K562 (cell line): ENCODE data around the gene MPPED1. TPM values are rescaled to one million over a fixed set of nuclear protein-coding genes. Genes with fewer than 3 reads are reported as not detected.

Experiments
- ATAC-seq: fragments of 200-7000 bp; cut with Tn5 transposase; 3 replicates; pipeline ENCODE4 v1.9.1; 2020; ENCODE audit warnings: moderate library complexity
- BruUV-seq: library from RNA; stranded (reverse); fragments of 400-500 nt; replicated peaks from 2 replicates; lab custom pipeline; 2021; lab: Mats Ljungman, UMichigan
- CTCF ChIA-PET: fragments of 300-600 bp; formaldehyde crosslinking; extraction: SDS; loops from one replicate; lab custom pipeline; 2021; ENCODE audit warnings: low intra/inter-chr PET ratio; lab: Yijun Ruan, JAX
- POLR2A ChIA-PET: fragments of 300-600, 350-650 bp; sonication (Branson Sonifier 250); formaldehyde crosslinking; extraction: SDS; loops from one replicate; lab custom pipeline; 2021; ENCODE audit warnings: antibody characterized with exemption, inconsistent platforms; lab: Yijun Ruan, JAX
- DNase-seq, 4 experiments: peaks; one replicate each; pipeline versions ENCODE4 v3.0.0 to v3.0.0-alpha.2; 2011 to 2018; ENCODE audit warnings: low spot score in 3 of 4, mixed read lengths in 3 of 4; ENCODE audit errors: extremely low read depth in 1 of 4
- FAIRE-seq: peaks from 2 replicates; lab custom pipeline; 2011; peaks lifted over from hg19 to GRCh38; lab: Jason Lieb, UNC
- H2AFZ ChIP-seq: 2 replicates; pipeline ENCODE4 v1.6.0; 2011; ENCODE audit warnings: low read depth, low read length, control low read depth, inconsistent platforms
- H3K27ac ChIP-seq: fragments of 200-600 bp; 3 replicates; pipeline ENCODE4 v1.8.0; 2011; ENCODE audit warnings: low read depth, mild to moderate bottlenecking, control low read depth, inconsistent platforms, low read length, moderate library complexity, mixed read lengths; ENCODE audit errors: extremely low read depth
- H3K27me3 ChIP-seq, 2 experiments: fragments of 300-600 bp in 1 of 2; 2 replicates in 1 of 2; 3 replicates in 1 of 2; pipeline versions ENCODE4 v1.6.0 to v1.8.0; 2011; ENCODE audit warnings: inconsistent platforms in 2 of 2, low read length in 2 of 2, mild to moderate bottlenecking in 1 of 2, mixed read lengths in 1 of 2, moderate library complexity in 1 of 2; ENCODE audit not compliant: control insufficient read depth in 2 of 2, insufficient read depth in 2 of 2
- H3K36me3 ChIP-seq: fragments of 300-600 bp; 3 replicates; pipeline ENCODE4 v1.8.0; 2011; ENCODE audit warnings: mild to moderate bottlenecking, low read length, inconsistent platforms; ENCODE audit not compliant: control insufficient read depth, insufficient read depth
- H3K4me1 ChIP-seq, 2 experiments: fragments of 200-600 bp in 1 of 2; replicated peaks in 1 of 2; 2 replicates in 1 of 2; 3 replicates in 1 of 2; pipeline versions ENCODE4 v1.5.1 to v1.8.0; 2011; ENCODE audit warnings: inconsistent platforms in 2 of 2, low read length in 2 of 2, mild to moderate bottlenecking in 1 of 2, mixed read lengths in 1 of 2, moderate library complexity in 1 of 2; ENCODE audit not compliant: control insufficient read depth in 2 of 2, insufficient read depth in 2 of 2
- H3K4me2 ChIP-seq: 2 replicates; pipeline ENCODE4 v1.6.1; 2011; ENCODE audit warnings: low read length, control low read depth, inconsistent platforms, mixed read lengths; ENCODE audit not compliant: insufficient read depth
- H3K4me3 ChIP-seq: fragments of 200-600 bp; sonication (generic), shearing (Covaris generic); 2 replicates; pipeline ENCODE4 v1.5.1; 2016; ENCODE audit warnings: control low read depth, inconsistent platforms
- H3K79me2 ChIP-seq: fragments of 200-600 bp; 3 replicates; pipeline ENCODE4 v1.8.0; 2011; ENCODE audit warnings: low read length, inconsistent platforms; ENCODE audit not compliant: control insufficient read depth, insufficient read depth
- H3K9ac ChIP-seq, 2 experiments: 2 replicates each; pipeline versions ENCODE4 v1.6.0 to v1.6.1; 2011; ENCODE audit warnings: low read depth in 2 of 2, low read length in 2 of 2, control low read depth in 1 of 2, inconsistent platforms in 1 of 2, mild to moderate bottlenecking in 1 of 2, mixed read lengths in 1 of 2; ENCODE audit not compliant: insufficient read depth in 1 of 2
- H3K9me1 ChIP-seq: one replicate; pipeline ENCODE4 v1.6.0; 2011; ENCODE audit warnings: inconsistent platforms, mild to moderate bottlenecking, low read length, moderate library complexity; ENCODE audit not compliant: control insufficient read depth, insufficient read depth
- H3K9me3 ChIP-seq: replicated peaks from 2 replicates; pipeline ENCODE4 v1.5.1; 2011; ENCODE audit warnings: low read depth, low read length, inconsistent platforms; ENCODE audit not compliant: control insufficient read depth, insufficient read depth
- H4K20me1 ChIP-seq: replicated peaks from 2 replicates; pipeline ENCODE4 v1.6.1; 2011; ENCODE audit warnings: low read length, inconsistent platforms, mixed read lengths; ENCODE audit not compliant: control insufficient read depth, insufficient read depth
- MEF2A ChIP-seq: IDR thresholded peaks from 2 replicates; pipeline ENCODE4 v1.6.1; 2011; ENCODE audit warnings: low read depth, mild to moderate bottlenecking, low read length, moderate library complexity; ENCODE audit not compliant: control insufficient read depth
- NCOA1 ChIP-seq: fragments of 450-650 bp; IDR thresholded peaks from 2 replicates; pipeline ENCODE4 v1.6.1; 2016; ENCODE audit warnings: low read depth
- NELFE ChIP-seq: IDR thresholded peaks from 2 replicates; pipeline ENCODE4 v1.6.1; 2011; ENCODE audit warnings: mild to moderate bottlenecking; ENCODE audit not compliant: insufficient read depth, insufficient read length
- NRF1 ChIP-seq, 2 experiments: fragments of 450-650 bp; IDR thresholded peaks in 1 of 2; conservative IDR thresholded peaks in 1 of 2; 2 replicates each; pipeline ENCODE4 v1.6.1; 2014; ENCODE audit warnings: mild to moderate bottlenecking in 2 of 2
- SP2 ChIP-seq: IDR thresholded peaks from 2 replicates; pipeline ENCODE4 v1.6.1; 2011; ENCODE audit warnings: mild to moderate bottlenecking, low read depth, low read length, moderate library complexity; ENCODE audit not compliant: poor library complexity, severe bottlenecking; ENCODE audit errors: extremely low read depth
- TOE1 ChIP-seq, 2 experiments: fragments of 450-650 bp in 1 of 2; sonication (generic) in 1 of 2; formaldehyde crosslinking in 1 of 2; IDR thresholded peaks; 2 replicates each; pipeline versions ENCODE4 v1.7.1 to v1.8.0; 2016 to 2022; ENCODE audit warnings: borderline replicate concordance in 2 of 2, mild to moderate bottlenecking in 2 of 2, antibody characterized with exemption in 1 of 2, inconsistent platforms in 1 of 2, low read depth in 1 of 2, missing genetic modification reagents in 1 of 2, moderate library complexity in 1 of 2
- UBTF ChIP-seq, 2 experiments: IDR thresholded peaks; 2 replicates each; pipeline ENCODE4 v1.6.1; 2012; ENCODE audit warnings: improper control_type of control experiment in 2 of 2, low read depth in 2 of 2, low read length in 2 of 2, borderline replicate concordance in 1 of 2
- ZNF124 ChIP-seq: sonication (generic); formaldehyde crosslinking; IDR thresholded peaks from 2 replicates; pipeline ENCODE4 v1.8.1; 2022; ENCODE audit warnings: missing genetic modification reagents
- ZNF253 ChIP-seq: fragments of 250-450 bp; sonication (Bioruptor Pico); conservative IDR thresholded peaks from 2 replicates; pipeline ENCODE4 v1.6.1; 2021; ENCODE audit warnings: mild to moderate bottlenecking
- ZNF764 ChIP-seq: fragments of 250-450 bp; sonication (Bioruptor Pico); IDR thresholded peaks from 2 replicates; pipeline ENCODE4 v1.4.0; 2020; ENCODE audit warnings: low read depth, mild to moderate bottlenecking, moderate library complexity
- WGBS: fragments of 100-300 bp; shearing (Covaris generic); methylation state at CpG from one replicate; pipeline ENCODE4 v1.1.6; 2016; ENCODE audit warnings: low coverage, mixed read lengths; ENCODE audit not compliant: insufficient coverage; ENCODE audit errors: missing lambda C conversion rate; 5-methylcytosine and 5-hydroxymethylcytosine counted together
- in situ Hi-C: fragments of 300-500 bp; cut with MboI; formaldehyde crosslinking; loops from 4 replicates; pipeline ENCODE4 v1.15.0; 2018; ENCODE audit warnings: inconsistent platforms, mixed read lengths
- intact Hi-C: fragments of 100-400 bp; cut with micrococcal nuclease; formaldehyde crosslinking; loops from 2 replicates; pipeline ENCODE4 v1.14.2; 2022
- polyA plus RNA-seq, 8 experiments: library from polyadenylated mRNA; depleted of rRNA in 4 of 8; stranded (reverse) in 5 of 8; unstranded in 3 of 8; fragments of >200 nt; fragmentation: Nextera tagmentation in 2 of 8; fragmentation: Illumina TruSeq in 1 of 8; extraction: Ambion mirVana in 2 of 8; extraction: Trizol in 1 of 8; gene quantifications; 2 replicates each; pipeline versions ENCODE4 v1.2.1 to v1.2.3, GENCODE V29; 2011 to 2014; ENCODE audit warnings: inconsistent platforms in 1 of 8, missing spikeins in 1 of 8
- total RNA-seq, 7 experiments: library from RNA; depleted of rRNA in 6 of 7; stranded (reverse); fragments of >200 nt in 6 of 7; fragmentation: Illumina TruSeq in 2 of 7; extraction: Trizol in 2 of 7; gene quantifications; 2 replicates each; pipeline versions ENCODE4 v1.2.1 to v1.2.3, GENCODE V29; 2011 to 2021; ENCODE audit warnings: low replicate concordance in 1 of 7
- TF ChIP-seq, protein P1 (sequence below): fragments of 250-450 bp; sonication (Bioruptor Pico); IDR thresholded peaks from 2 replicates; pipeline ENCODE4 v1.8.0; 2021; ENCODE audit warnings: moderate library complexity, mild to moderate bottlenecking, inconsistent platforms

The MPPED1 gene
- total and polyA plus RNA-seq, 9 of the 15 experiments (the other 6 are each of a cell fraction or from before 2014, with no cell fraction given), result not detected

- DNase-seq (no peak), FAIRE-seq (no peak), ATAC-seq (peak; percentile 56)
- intact Hi-C loops, result no loop called here
- no peak overlapping the region for H3K27ac ChIP-seq
- H3K4me1 ChIP-seq, result no peaks in the 10 kb centered on the region
- H3K4me2 ChIP-seq, result no peak overlapping the region
- H3K9me3 ChIP-seq, result no peaks in the 10 kb centered on the region
- CTCF ChIA-PET, result no interaction called here
- no peaks in the 10 kb centered on the region for H3K36me3 ChIP-seq
- no peak for TF ChIP-seq NELFE
- peak; percentile 49 to 55; a peak in 2 of 4 replicates for TF ChIP-seq NRF1 (conservative IDR thresholded peaks at IDR 0.05 in 1 of 2, IDR thresholded peaks at IDR 0.05 in 1 of 2)
- H3K9ac ChIP-seq, result no peak overlapping the region
- no peak overlapping the region for H3K4me3 ChIP-seq
- 2% methylated on average over 23 of the region's 34 CpGs for WGBS
- no TSS peak for BruUV-seq
- H2AFZ ChIP-seq, result no peak overlapping the region
- POLR2A ChIA-PET, result interaction anchor here (0.7 kb wide), 1 partner anchor 19 kb away, joined by 3 read pairs; no protein-coding TSS in a partner anchor
- no peaks in the 10 kb centered on the region for H3K9me1 ChIP-seq
- in situ Hi-C loops, result no loop called here
- no peaks in the 10 kb centered on the region for H4K20me1 ChIP-seq
- H3K79me2 ChIP-seq, result no peaks in the 10 kb centered on the region
- peaks cover 0 to 11% of the 10 kb centered on the region in 2 experiments; a peak in 1 of 5 replicates for H3K27me3 ChIP-seq
Observed at GRCh38 chr22:43530349-43531201, 118.8 kb downstream of the MPPED1 start.

- Histone ChIP-seq H3K9ac (no peak overlapping the region), H3K27ac (no peak overlapping the region), H3K79me2 (no peaks in the 10 kb centered on the region), H3K4me1 (no peaks in the 10 kb centered on the region), H3K27me3 (peaks cover 0 to 11% of the 10 kb centered on the region in 2 experiments; a peak in 1 of 5 replicates), H3K4me3 (no peak overlapping the region), H3K9me3 (no peaks in the 10 kb centered on the region), H3K36me3 (no peaks in the 10 kb centered on the region), H2AFZ (no peak overlapping the region), H3K9me1 (no peaks in the 10 kb centered on the region), H4K20me1 (no peaks in the 10 kb centered on the region), H3K4me2 (no peak overlapping the region)
- FAIRE-seq (no peak), ATAC-seq (no peak), DNase-seq (no peak)
- BruUV-seq, result no TSS peak
- intact Hi-C loops (no loop called here), in situ Hi-C loops (no loop called here)
- WGBS, result 0% methylated on average over 3 of the region's 4 CpGs
- ChIA-PET CTCF (no interaction called here), POLR2A (no interaction called here)
- TF ChIP-seq ZNF124 (no peak), SP2 (no peak), ZNF764 (CRISPR knock-in tag) (no peak), TOE1 (IDR thresholded peaks at IDR 0.05; ENCODE audit: borderline replicate concordance) (no peak), TOE1 (CRISPR knock-in tag; IDR thresholded peaks at IDR 0.05; ENCODE audit: borderline replicate concordance, low read depth) (no peak), ZNF253 (CRISPR knock-in tag) (no peak), MEF2A (no peak), NCOA1 (no peak), UBTF (IDR thresholded peaks at IDR 0.05; ENCODE audit: borderline replicate concordance in 1 of 2, low read depth in 2 of 2, low read length in 2 of 2) (no peak)
- TF ChIP-seq, protein P1, sequence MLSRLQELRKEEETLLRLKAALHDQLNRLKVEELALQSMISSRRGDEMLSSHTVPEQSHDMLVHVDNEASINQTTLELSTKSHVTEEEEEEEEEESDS, result no peak
Observed at GRCh38 chr22:43531651-43532050, 119.8 kb downstream of the MPPED1 start.
